ENCODE measurements around the gene C1QL2.

- TF ChIP-seq CTCF (conservative IDR thresholded peaks at IDR 0.05; ENCODE audit: low read depth, low read length), result no peak
- no peak for TF ChIP-seq EZH2 (IDR thresholded peaks at IDR 0.05; ENCODE audit: borderline replicate concordance, low read depth, low read length, poor library complexity, severe bottlenecking)
These were observed 46.3 kb downstream of the C1QL2 start for GRCh38 chr2:119112230-119112629.

Data from A673 (cell line).